Body of pancreas (tissue), 4 donors: Measurements from ENCODE around the gene THSD4. TPM values are rescaled to one million over a fixed set of nuclear protein-coding genes. Genes with fewer than 3 reads are reported as not detected.

Experiments
- ATAC-seq: fragments of 150-250 bp; one replicate; pipeline ENCODE4 v1.9.1; 2016
- DNase-seq, 4 donors: peaks; one replicate each; pipeline ENCODE4 v3.0.0-alpha.2; 2019
- H3K27ac ChIP-seq, 4 donors: fragments of 200-600 bp; sonication (generic); 1 replicate in 3 of 4; 2 replicates in 1 of 4; pipeline versions ENCODE4 v1.5.1 to v1.6.1; 2016 to 2019; ENCODE audit warnings: mild to moderate bottlenecking in 1 of 4, mixed read lengths in 1 of 4, moderate library complexity in 1 of 4
- H3K27me3 ChIP-seq, 2 donors: fragments of 200-600 bp; sonication (generic); one replicate each; pipeline ENCODE4 v1.6.0; 2016; ENCODE audit warnings: mild to moderate bottlenecking in 1 of 2
- H3K36me3 ChIP-seq, 2 donors: fragments of 200-600 bp; sonication (generic); replicated peaks in 1 of 2; 2 replicates each; pipeline ENCODE4 v1.5.1; 2016; ENCODE audit warnings: low read depth in 2 of 2; ENCODE audit not compliant: insufficient read depth in 1 of 2
- H3K4me1 ChIP-seq: fragments of 200-600 bp; sonication (generic); one replicate; pipeline ENCODE4 v1.6.0; 2016
- H3K4me3 ChIP-seq, 2 donors: fragments of 200-600 bp; sonication (generic); 1 replicate in 1 of 2; 2 replicates in 1 of 2; pipeline ENCODE4 v1.5.1; 2016 to 2019
- H3K9me3 ChIP-seq, 3 donors: fragments of 200-600 bp; sonication (generic); 1 replicate in 2 of 3; 2 replicates in 1 of 3; pipeline ENCODE4 v1.5.1; 2016
- CTCF ChIP-seq, 7 experiments: fragments of 450-650 bp in 4 of 7; fragments of 200-600 bp in 3 of 7; sonication (generic) in 3 of 7; IDR thresholded peaks; one replicate each; pipeline ENCODE4 v1.5.1; 2016 to 2019; ENCODE audit warnings: antibody characterized with exemption in 7 of 7
- POLR2A ChIP-seq, 3 donors: fragments of 450-650 bp; IDR thresholded peaks; one replicate each; pipeline ENCODE4 v1.6.1; 2016; ENCODE audit warnings: antibody characterized with exemption in 3 of 3, mild to moderate bottlenecking in 2 of 3
- WGBS, 2 donors: methylation state at CpG; one replicate each; pipeline ENCODE4 v1.1.5; 2017; 5-methylcytosine and 5-hydroxymethylcytosine counted together
- intact Hi-C: fragments of 100-400 bp; cut with DNase I; formaldehyde crosslinking; loops from one replicate; pipeline ENCODE4 v1.15.1; 2023
- total RNA-seq, 2 donors: library from RNA; depleted of rRNA; stranded (reverse); fragments of >200 nt; gene quantifications; one replicate each; pipeline ENCODE4 v1.1.0, GENCODE V29; 2016

The THSD4 gene
- total RNA-seq, 2 donors from 2014 or later = 12.9 to 16.1 TPM

GRCh38 chr15:71687902-71688508, 572.7 kb downstream of the THSD4 start:
- no peak for ATAC-seq
- TF ChIP-seq POLR2A (IDR thresholded peaks at IDR 0.05) (no peak), CTCF (IDR thresholded peaks at IDR 0.05) (no peak)
- H3K9me3 ChIP-seq = no peaks in the 10 kb centered on the region
- intact Hi-C loops = no loop called here
- no peaks in the 10 kb centered on the region for H3K36me3 ChIP-seq
- H3K4me1 ChIP-seq = peaks cover 10% of the 10 kb centered on the region
- 64 to 83% methylated on average over 2 of the region's 2 CpGs for WGBS, 2 donors
- no peaks in the 10 kb centered on the region for H3K27me3 ChIP-seq
- H3K4me3 ChIP-seq = no peak overlapping the region
- no peak for DNase-seq
- no peak overlapping the region for H3K27ac ChIP-seq

- intact Hi-C loops = no loop called here
- H3K4me1 ChIP-seq = peaks cover 10% of the 10 kb centered on the region
- ATAC-seq = no peak
Measured at GRCh38 chr15:71688509-71689094, 573.3 kb downstream of the THSD4 start.

GRCh38 chr15:71691081-71691457, 575.8 kb downstream of the THSD4 start:
- DNase-seq (no peak), ATAC-seq (no peak)
- Histone ChIP-seq H3K9me3 (no peaks in the 10 kb centered on the region), H3K27ac (peak overlapping the region in 2 of 4 donors; percentile 63 to 67), H3K27me3 (no peaks in the 10 kb centered on the region), H3K36me3 (no peaks in the 10 kb centered on the region), H3K4me1 (peaks cover 10% of the 10 kb centered on the region), H3K4me3 (no peak overlapping the region)
- TF ChIP-seq CTCF (IDR thresholded peaks at IDR 0.05) = no peak
- TF ChIP-seq POLR2A (IDR thresholded peaks at IDR 0.05) = no peak
- intact Hi-C loops = no loop called here
- 72 to 89% methylated on average over 3 of the region's 3 CpGs for WGBS, 2 donors

More at GRCh38 chr15:71688509-71689094, 573.3 kb downstream of the THSD4 start:
- H3K36me3 ChIP-seq = no peaks in the 10 kb centered on the region
- no peaks in the 10 kb centered on the region for H3K27me3 ChIP-seq
- no peak overlapping the region for H3K27ac ChIP-seq
- TF ChIP-seq CTCF (IDR thresholded peaks at IDR 0.05) = no peak
- no peak for TF ChIP-seq POLR2A (IDR thresholded peaks at IDR 0.05)
- 16 to 44% methylated on average over 3 of the region's 3 CpGs for WGBS, 2 donors
- no peak for DNase-seq
- H3K9me3 ChIP-seq = no peaks in the 10 kb centered on the region
- no peak overlapping the region for H3K4me3 ChIP-seq

GRCh38 chr15:71691458-71692417, 576.5 kb downstream of the THSD4 start:
- 21 to 34% methylated on average over 12 of the region's 12 CpGs for WGBS, 2 donors
- no peak for TF ChIP-seq POLR2A (IDR thresholded peaks at IDR 0.05)
- no peak for TF ChIP-seq CTCF (IDR thresholded peaks at IDR 0.05)
- Histone ChIP-seq H3K9me3 (no peaks in the 10 kb centered on the region), H3K27ac (peak overlapping the region in 3 of 4 donors; percentile 2 to 67 (median 63)), H3K27me3 (no peaks in the 10 kb centered on the region), H3K36me3 (no peaks in the 10 kb centered on the region), H3K4me1 (peaks cover 10% of the 10 kb centered on the region), H3K4me3 (no peak overlapping the region)
- ATAC-seq (peak; percentile 80), DNase-seq (peak in 2 of 4 donors; percentile 36 to 45)
- intact Hi-C loops = no loop called here
